ENCODE results near the gene RAX2. TPM values are rescaled to one million over a fixed set of nuclear protein-coding genes. Genes with fewer than 3 reads are reported as not detected.

Gene RAX2
- total RNA-seq, 1 donor from 2014 or later: not detected

DNA sequence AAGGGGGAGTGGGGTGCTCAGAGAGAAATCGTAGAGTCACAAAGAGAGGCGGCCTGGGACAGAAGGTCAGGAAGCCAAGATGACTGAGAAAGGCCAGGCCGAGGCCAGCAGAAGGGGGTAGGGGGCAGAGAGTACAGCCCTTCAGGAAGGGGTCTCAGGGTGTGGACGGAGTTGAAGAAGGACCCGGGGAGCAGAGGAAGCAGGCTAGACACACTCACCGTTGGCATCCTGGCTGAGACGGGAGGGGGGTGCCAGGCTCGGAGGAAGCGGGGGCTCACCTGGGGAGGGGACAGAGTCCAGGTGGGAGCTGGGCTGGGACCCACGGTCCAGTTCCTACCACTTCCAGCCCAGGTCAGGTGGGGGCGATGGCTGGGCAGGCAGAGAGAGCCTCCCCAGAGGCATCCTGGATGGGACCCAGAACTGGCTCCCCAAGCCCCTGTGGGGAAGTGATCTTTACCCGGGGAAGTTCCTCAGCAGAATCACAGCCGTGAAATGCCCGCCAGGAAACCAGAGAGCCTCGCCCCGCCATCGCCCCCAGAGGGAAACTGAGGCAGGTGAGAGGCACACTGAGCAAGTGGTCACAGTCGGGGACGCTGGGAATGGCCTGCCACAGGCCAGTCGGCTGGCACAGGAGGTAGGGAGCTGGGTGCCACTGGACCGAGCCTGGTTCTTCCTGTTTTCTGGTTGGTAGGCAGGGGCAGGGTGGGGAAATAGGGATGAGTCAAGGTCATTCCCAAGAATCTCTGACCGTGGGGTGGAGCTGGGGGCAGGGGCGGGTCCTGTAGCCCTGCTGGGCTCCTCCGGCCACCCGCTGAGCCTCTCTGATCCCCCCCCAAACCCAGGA is 12.8 kb upstream of the RAX2 start:
- no peak for DNase-seq (ENCODE audit: low read depth, low spot score)
- TF ChIP-seq, protein P1, sequence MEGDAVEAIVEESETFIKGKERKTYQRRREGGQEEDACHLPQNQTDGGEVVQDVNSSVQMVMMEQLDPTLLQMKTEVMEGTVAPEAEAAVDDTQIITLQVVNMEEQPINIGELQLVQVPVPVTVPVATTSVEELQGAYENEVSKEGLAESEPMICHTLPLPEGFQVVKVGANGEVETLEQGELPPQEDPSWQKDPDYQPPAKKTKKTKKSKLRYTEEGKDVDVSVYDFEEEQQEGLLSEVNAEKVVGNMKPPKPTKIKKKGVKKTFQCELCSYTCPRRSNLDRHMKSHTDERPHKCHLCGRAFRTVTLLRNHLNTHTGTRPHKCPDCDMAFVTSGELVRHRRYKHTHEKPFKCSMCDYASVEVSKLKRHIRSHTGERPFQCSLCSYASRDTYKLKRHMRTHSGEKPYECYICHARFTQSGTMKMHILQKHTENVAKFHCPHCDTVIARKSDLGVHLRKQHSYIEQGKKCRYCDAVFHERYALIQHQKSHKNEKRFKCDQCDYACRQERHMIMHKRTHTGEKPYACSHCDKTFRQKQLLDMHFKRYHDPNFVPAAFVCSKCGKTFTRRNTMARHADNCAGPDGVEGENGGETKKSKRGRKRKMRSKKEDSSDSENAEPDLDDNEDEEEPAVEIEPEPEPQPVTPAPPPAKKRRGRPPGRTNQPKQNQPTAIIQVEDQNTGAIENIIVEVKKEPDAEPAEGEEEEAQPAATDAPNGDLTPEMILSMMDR (conservative IDR thresholded peaks at IDR 0.05): no peak
- Mint-ChIP-seq H3K27ac (ENCODE audit: unreplicated experiment) (no peak overlapping the region), H3K27me3 (ENCODE audit: low read depth) (peaks cover 71% of the 10 kb centered on the region), H3K4me1 (no peaks in the 10 kb centered on the region), H3K4me3 (no peak overlapping the region), H3K36me3 (ENCODE audit: low read depth) (no peaks in the 10 kb centered on the region), H3K9me3 (peaks cover 8% of the 10 kb centered on the region)

DNA sequence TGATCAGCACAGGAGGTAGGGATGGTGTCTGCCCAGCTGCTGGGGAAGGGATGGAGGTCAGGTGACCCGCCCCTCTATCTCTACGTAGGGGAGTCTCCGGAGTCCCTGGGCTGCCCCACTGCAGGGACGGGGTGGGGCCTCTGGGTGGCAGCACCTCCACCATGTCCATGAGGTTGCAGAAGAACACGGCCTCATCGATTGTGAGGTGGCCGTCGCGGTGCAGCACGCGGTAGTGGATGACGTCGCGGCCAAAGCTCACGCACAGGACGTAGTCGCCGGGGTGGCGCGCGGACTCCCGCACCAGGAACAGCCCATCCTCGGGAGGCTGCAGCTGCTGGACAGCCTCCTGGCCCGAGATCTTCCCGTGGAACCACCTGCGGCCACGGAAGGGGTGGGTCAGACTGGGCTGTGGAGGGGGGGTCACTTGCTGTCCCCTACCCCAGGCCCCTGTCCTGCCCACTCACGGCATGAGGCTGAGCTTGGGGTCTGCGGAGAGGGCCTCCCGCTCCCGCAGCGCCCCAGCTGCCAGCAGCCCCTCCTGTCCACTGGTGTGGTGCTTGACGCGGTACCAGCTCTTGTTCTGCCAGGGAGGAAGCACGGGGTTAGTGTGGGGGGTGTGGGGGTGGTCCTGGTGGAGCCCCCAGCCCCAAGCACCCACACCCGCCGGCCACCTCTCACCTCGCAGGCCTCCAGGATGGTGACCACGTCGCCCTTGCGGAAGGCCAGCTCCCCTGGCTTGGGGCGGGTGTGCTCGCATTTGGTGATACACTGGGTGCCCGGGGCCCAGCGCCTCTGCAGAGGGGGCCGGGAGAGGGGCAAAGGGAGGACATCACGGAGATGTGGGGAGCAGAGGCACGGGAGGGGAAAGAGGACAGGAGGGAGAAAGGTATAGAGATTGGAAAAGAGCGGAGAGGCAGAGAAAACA is 11.9 kb upstream of the RAX2 start:
- TF ChIP-seq, protein P1 (conservative IDR thresholded peaks at IDR 0.05): peak; percentile 43
- no peak for DNase-seq (ENCODE audit: low read depth, low spot score)
- peaks cover 62% of the 10 kb centered on the region for H3K27me3 Mint-ChIP-seq (ENCODE audit: low read depth)

DNA sequence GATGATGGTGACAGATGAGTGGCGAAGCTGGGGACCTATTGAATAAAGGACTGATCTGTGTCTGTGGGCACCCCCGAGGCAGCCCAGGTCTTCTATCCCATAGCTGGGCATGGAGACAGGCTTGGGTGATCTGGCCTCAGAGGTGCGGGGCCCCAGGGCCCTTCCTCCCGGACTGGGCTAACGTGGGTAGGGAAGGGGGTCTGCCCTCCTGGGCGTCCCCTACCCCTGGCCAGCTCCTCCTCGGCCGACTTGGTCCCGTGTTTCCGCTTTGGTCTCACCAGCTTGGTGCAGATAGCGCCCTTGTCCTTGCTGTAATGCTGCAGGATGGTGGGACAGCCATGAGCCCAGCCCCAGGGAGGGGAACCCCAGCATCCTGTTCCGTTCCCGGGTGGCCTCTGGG is 10.9 kb upstream of the RAX2 start:
- TF ChIP-seq, protein P1 (conservative IDR thresholded peaks at IDR 0.05): no peak
- peaks cover 55% of the 10 kb centered on the region for H3K27me3 Mint-ChIP-seq (ENCODE audit: low read depth)
- H3K4me1 Mint-ChIP-seq: no peaks in the 10 kb centered on the region
- no peak for DNase-seq (ENCODE audit: low read depth, low spot score)
- no peak overlapping the region for H3K27ac Mint-ChIP-seq (ENCODE audit: unreplicated experiment)
- no peaks in the 10 kb centered on the region for H3K36me3 Mint-ChIP-seq (ENCODE audit: low read depth)
- H3K9me3 Mint-ChIP-seq: peaks cover 8% of the 10 kb centered on the region
- no peak overlapping the region for H3K4me3 Mint-ChIP-seq

More for the DNA sequence above, 11.9 kb upstream of the RAX2 start:
- Mint-ChIP-seq H3K27ac (ENCODE audit: unreplicated experiment) (no peak overlapping the region), H3K36me3 (ENCODE audit: low read depth) (no peaks in the 10 kb centered on the region), H3K9me3 (peaks cover 8% of the 10 kb centered on the region), H3K4me3 (no peak overlapping the region), H3K4me1 (no peaks in the 10 kb centered on the region)

GRCh38 chr19:3782330-3782729 is 10.3 kb upstream of the RAX2 start:
- H3K36me3 Mint-ChIP-seq (ENCODE audit: low read depth): no peaks in the 10 kb centered on the region
- H3K27ac Mint-ChIP-seq (ENCODE audit: unreplicated experiment): no peak overlapping the region
- no peak overlapping the region for H3K4me3 Mint-ChIP-seq
- peaks cover 51% of the 10 kb centered on the region for H3K27me3 Mint-ChIP-seq (ENCODE audit: low read depth)
- DNase-seq (ENCODE audit: low read depth, low spot score): no peak
- TF ChIP-seq, protein P1 (conservative IDR thresholded peaks at IDR 0.05): no peak
- no peaks in the 10 kb centered on the region for H3K4me1 Mint-ChIP-seq
- H3K9me3 Mint-ChIP-seq: peaks cover 8% of the 10 kb centered on the region

DNA sequence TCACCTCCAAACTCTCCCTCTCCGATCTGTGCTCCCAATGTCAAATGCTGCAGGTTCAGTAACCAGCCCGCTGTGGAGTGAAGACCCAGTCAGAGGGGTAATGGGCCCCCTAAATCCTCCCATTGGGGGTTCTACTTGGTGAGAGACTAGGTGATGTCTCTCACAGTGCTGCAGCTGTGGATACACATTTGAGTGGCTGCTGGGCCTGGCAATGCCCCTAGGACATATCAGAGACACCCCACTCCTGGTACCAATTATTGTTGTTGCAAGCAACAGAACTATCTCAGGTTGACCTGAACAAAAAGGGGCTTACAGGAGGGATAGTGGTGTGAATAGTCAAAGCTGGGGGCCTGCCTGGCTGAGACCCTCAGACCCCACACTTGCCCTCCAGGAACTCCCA is 9.6 kb upstream of the RAX2 start:
- peaks cover 43% of the 10 kb centered on the region for H3K27me3 Mint-ChIP-seq (ENCODE audit: low read depth)
- no peak overlapping the region for H3K4me3 Mint-ChIP-seq
- no peak overlapping the region for H3K27ac Mint-ChIP-seq (ENCODE audit: unreplicated experiment)
- peaks cover 8% of the 10 kb centered on the region for H3K9me3 Mint-ChIP-seq
- no peaks in the 10 kb centered on the region for H3K4me1 Mint-ChIP-seq
- TF ChIP-seq, protein P1 (conservative IDR thresholded peaks at IDR 0.05): no peak
- H3K36me3 Mint-ChIP-seq (ENCODE audit: low read depth): no peaks in the 10 kb centered on the region
- no peak for DNase-seq (ENCODE audit: low read depth, low spot score)

All from neural crest cell (in vitro differentiated cells).